HepG2 (cell line): ENCODE measurements around the gene RPSA. TPM values are rescaled to one million over a fixed set of nuclear protein-coding genes. Genes with fewer than 3 reads are reported as not detected.

Experiments
- ATM ChIP-seq: fragments of 450-650 bp; IDR thresholded peaks from 2 replicates; pipeline ENCODE4 v1.7.1; 2017; ENCODE audit warnings: mild to moderate bottlenecking, borderline replicate concordance
- JUND ChIP-seq: sonication (generic); formaldehyde crosslinking; IDR thresholded peaks from 2 replicates; pipeline ENCODE4 v1.8.0; 2022; ENCODE audit warnings: mild to moderate bottlenecking, missing genetic modification reagents
- KLF13 ChIP-seq: sonication (generic); formaldehyde crosslinking; IDR thresholded peaks from 2 replicates; pipeline ENCODE4 v1.4.0; 2020; ENCODE audit warnings: mild to moderate bottlenecking, missing genetic modification reagents
- MAX ChIP-seq: IDR thresholded peaks from 2 replicates; pipeline ENCODE4 v1.6.1; 2012; ENCODE audit warnings: inconsistent platforms
- NR1H2 ChIP-seq: sonication (generic); formaldehyde crosslinking; IDR thresholded peaks from 2 replicates; pipeline ENCODE4 v1.8.1; 2022; ENCODE audit warnings: low read depth, missing genetic modification reagents, borderline replicate concordance
- NR2F1 ChIP-seq, 2 experiments: fragments of 450-650 bp in 1 of 2; formaldehyde crosslinking in 1 of 2; IDR thresholded peaks; 2 replicates each; pipeline versions ENCODE4 v1.5.0 to v1.6.1; 2016 to 2020; ENCODE audit warnings: mild to moderate bottlenecking in 1 of 2, missing compliant biosample characterization in 1 of 2, missing genetic modification reagents in 1 of 2, moderate library complexity in 1 of 2
- POLR2A ChIP-seq, 2 experiments: IDR thresholded peaks; 2 replicates each; pipeline ENCODE4 v1.6.1; 2011; ENCODE audit warnings: low read depth in 2 of 2, low read length in 2 of 2, mild to moderate bottlenecking in 1 of 2, moderate library complexity in 1 of 2; ENCODE audit not compliant: insufficient read depth in 1 of 2
- PRDM15 ChIP-seq: sonication (generic); formaldehyde crosslinking; IDR thresholded peaks from 2 replicates; pipeline ENCODE4 v1.4.0; 2020; ENCODE audit warnings: missing genetic modification reagents
- SOX13 ChIP-seq, 3 experiments: fragments of 450-650 bp in 1 of 3; sonication (generic) in 1 of 3; formaldehyde crosslinking in 1 of 3; IDR thresholded peaks in 2 of 3; conservative IDR thresholded peaks in 1 of 3; 2 replicates each; pipeline versions ENCODE4 v1.5.0 to v1.6.1; 2016 to 2020; ENCODE audit warnings: antibody characterized with exemption in 1 of 3, mild to moderate bottlenecking in 1 of 3, missing compliant biosample characterization in 1 of 3, missing genetic modification reagents in 1 of 3, moderate library complexity in 1 of 3
- STAG1 ChIP-seq: sonication (generic); formaldehyde crosslinking; IDR thresholded peaks from 2 replicates; pipeline ENCODE4 v1.4.0; 2020; ENCODE audit warnings: missing genetic modification reagents
- SUZ12 ChIP-seq: fragments of 150-350 bp; IDR thresholded peaks from 2 replicates; pipeline ENCODE4 v1.6.1; 2014; ENCODE audit warnings: low read depth, low read length
- TEAD2 ChIP-seq: sonication (generic); formaldehyde crosslinking; IDR thresholded peaks from 2 replicates; pipeline ENCODE4 v1.9.0; 2021; ENCODE audit warnings: missing genetic modification reagents
- THRA ChIP-seq: sonication (generic); formaldehyde crosslinking; IDR thresholded peaks from 2 replicates; pipeline ENCODE4 v1.4.0; 2020; ENCODE audit warnings: missing genetic modification reagents, borderline replicate concordance
- XRCC5 ChIP-seq: fragments of 200-400 bp; formaldehyde crosslinking; optimal IDR thresholded peaks from 2 replicates; pipeline ENCODE3; 2017; ENCODE audit warnings: mild to moderate bottlenecking, low read length
- YY1 ChIP-seq: IDR thresholded peaks from 2 replicates; pipeline ENCODE4 v1.6.1; 2011; ENCODE audit warnings: low read length, low read depth, moderate library complexity, mild to moderate bottlenecking; ENCODE audit not compliant: insufficient read depth, insufficient replicate concordance
- ZMAT5 ChIP-seq: sonication (generic); formaldehyde crosslinking; IDR thresholded peaks from 2 replicates; pipeline ENCODE4 v1.5.0; 2020; ENCODE audit warnings: mild to moderate bottlenecking, low read depth, missing genetic modification reagents, borderline replicate concordance
- ZNF20 ChIP-seq: sonication (generic); formaldehyde crosslinking; IDR thresholded peaks from 2 replicates; pipeline ENCODE4 v1.4.0; 2020; ENCODE audit warnings: mild to moderate bottlenecking, moderate library complexity, missing genetic modification reagents
- ZNF253 ChIP-seq: sonication (generic); formaldehyde crosslinking; IDR thresholded peaks from 2 replicates; pipeline ENCODE4 v1.8.0; 2022; ENCODE audit warnings: mild to moderate bottlenecking, missing genetic modification reagents, borderline replicate concordance
- ZNF296 ChIP-seq: sonication (generic); formaldehyde crosslinking; conservative IDR thresholded peaks from 2 replicates; pipeline ENCODE4 v1.5.0; 2020; ENCODE audit warnings: mild to moderate bottlenecking, missing genetic modification reagents
- ZNF446 ChIP-seq: sonication (generic); formaldehyde crosslinking; IDR thresholded peaks from 2 replicates; pipeline ENCODE4 v1.5.0; 2020; ENCODE audit warnings: mild to moderate bottlenecking, missing genetic modification reagents
- ZNF614 ChIP-seq: IDR thresholded peaks from 2 replicates; pipeline ENCODE4 v1.6.1; 2018; ENCODE audit warnings: missing biosample characterization, missing genetic modification reagents, inconsistent platforms, borderline replicate concordance
- ZNF703 ChIP-seq: sonication (generic); formaldehyde crosslinking; IDR thresholded peaks from 2 replicates; pipeline ENCODE4 v1.5.1; 2020; ENCODE audit warnings: missing genetic modification reagents, mild to moderate bottlenecking, moderate library complexity, borderline replicate concordance
- ZNF772 ChIP-seq: sonication (generic); formaldehyde crosslinking; IDR thresholded peaks from 2 replicates; pipeline ENCODE4 v1.5.0; 2020; ENCODE audit warnings: mild to moderate bottlenecking, missing genetic modification reagents
- ZSCAN9 ChIP-seq: IDR thresholded peaks from 2 replicates; pipeline ENCODE4 v1.6.1; 2016; ENCODE audit warnings: borderline replicate concordance
- polyA plus RNA-seq, 8 experiments: library from polyadenylated mRNA; depleted of rRNA in 3 of 8; stranded (reverse) in 7 of 8; unstranded in 1 of 8; fragments of >200 nt; fragmentation: Illumina TruSeq in 4 of 8; extraction: Trizol in 4 of 8; gene quantifications; 2 replicates each; pipeline versions ENCODE4 v1.2.1 to v1.2.3, GENCODE V29; 2011 to 2016; ENCODE audit warnings: low read depth in 4 of 8, missing spikeins in 1 of 8, mixed read lengths in 1 of 8; ENCODE audit not compliant: insufficient read depth in 1 of 8
- total RNA-seq, 5 experiments: library from RNA; depleted of rRNA; stranded (reverse); fragments of >200 nt; fragmentation: Illumina TruSeq; extraction: Trizol; gene quantifications; 2 replicates each; pipeline ENCODE4 v1.2.3, GENCODE V29; 2016; ENCODE audit warnings: low read depth in 1 of 5

The RPSA gene
- total and polyA plus RNA-seq, 2 of the 13 experiments (the other 11 are each of a cell fraction or from before 2014, with no cell fraction given): 1,683 to 3,226 TPM

- TF ChIP-seq THRA (CRISPR knock-in tag) (peak; percentile 13; the same call in 1 of the 2 replicates), POLR2A (IDR thresholded peaks at IDR 0.05; ENCODE audit: insufficient read depth in 1 of 2, low read depth in 2 of 2, low read length in 2 of 2) (peak; percentile 98 to 99), NR1H2 (CRISPR knock-in tag) (no peak), TEAD2 (CRISPR knock-in tag) (no peak), NR2F1 (CRISPR knock-in tag; IDR thresholded peaks at IDR 0.05) (no peak), KLF13 (no peak), MAX (peak; percentile 99), ZNF703 (CRISPR knock-in tag) (peak; percentile 67; the same call in 1 of the 2 replicates), ZNF446 (CRISPR knock-in tag) (peak; percentile 93), ZNF296 (CRISPR knock-in tag) (no peak), YY1 (peak; percentile 79), ZNF614 (CRISPR knock-in tag) (peak; percentile 56), SOX13 (IDR thresholded peaks at IDR 0.05) (no peak; the same call in 1 of the 2 replicates), SOX13 (CRISPR knock-in tag; conservative IDR thresholded peaks at IDR 0.05 in 1 of 2, IDR thresholded peaks at IDR 0.05 in 1 of 2) (peak in 1 of 2 experiments; percentile 15; a peak in 1 of 4 replicates), ZNF772 (CRISPR knock-in tag) (no peak; the same call in 1 of the 2 replicates), XRCC5 (peak; percentile 40), ZNF20 (CRISPR knock-in tag) (peak; percentile 95), SUZ12 (no peak), STAG1 (CRISPR knock-in tag) (peak; percentile 37), PRDM15 (CRISPR knock-in tag) (no peak), ZNF253 (CRISPR knock-in tag) (no peak), ATM (no peak), ZSCAN9 (peak; percentile 72; the same call in 1 of the 2 replicates), ZMAT5 (no peak), JUND (CRISPR knock-in tag) (no peak)
Measured at GRCh38 chr3:39406368-39407258, at the start of gene RPSA (continued).
